NT2/D1 (cell line): Measurements from ENCODE around the gene TOX2.

Experiments
- SUZ12 ChIP-seq: IDR thresholded peaks from 2 replicates; pipeline ENCODE4 v1.6.1; 2011; ENCODE audit not compliant: insufficient read length, insufficient read depth; ENCODE audit errors: extremely low read depth
- YY1 ChIP-seq: IDR thresholded peaks from 2 replicates; pipeline ENCODE4 v1.6.1; 2011; ENCODE audit not compliant: insufficient read length, insufficient read depth
- ZNF274 ChIP-seq: IDR thresholded peaks from 2 replicates; pipeline ENCODE4 v1.6.1; 2011; ENCODE audit warnings: mild to moderate bottlenecking, low read depth, low read length

GRCh38 chr20:44041001-44041400, 126.3 kb downstream of the TOX2 start:
- TF ChIP-seq ZNF274 (no peak), YY1 (no peak), SUZ12 (no peak)
